DOHH2 (cell line): ENCODE results near the gene CA6.
"Not testable (repeated sequence)": the region's sequence is repeated elsewhere in the genome, so short reads cannot be mapped to it uniquely, and the experiment has no call there.

Experiments
- H3F3A ChIP-seq: fragments of 200-600 bp; sonication (generic), shearing (Covaris generic); 2 replicates; pipeline ENCODE4 v1.6.0; 2016; ENCODE audit warnings: antibody characterized with exemption, mild to moderate bottlenecking; ENCODE audit not compliant: control insufficient read depth, insufficient read depth
- H3K27ac ChIP-seq: fragments of 200-600 bp; sonication (generic); 2 replicates; pipeline ENCODE4 v1.5.1; 2014; ENCODE audit warnings: low read depth, mild to moderate bottlenecking, low read length, moderate library complexity
- H3K27me3 ChIP-seq: fragments of 200-600 bp; sonication (generic); 2 replicates; pipeline ENCODE4 v1.6.1; 2014; ENCODE audit warnings: mild to moderate bottlenecking, low read length, mixed read lengths; ENCODE audit not compliant: control insufficient read depth
- H3K36me3 ChIP-seq: fragments of 200-600 bp; sonication (generic); 2 replicates; pipeline ENCODE4 v1.6.1; 2014; ENCODE audit warnings: mild to moderate bottlenecking, low read length, moderate library complexity, mixed read lengths; ENCODE audit not compliant: control insufficient read depth
- H3K4me1 ChIP-seq: fragments of 200-600 bp; sonication (generic); 2 replicates; pipeline ENCODE4 v1.6.1; 2014; ENCODE audit warnings: mild to moderate bottlenecking, low read length, mixed read lengths; ENCODE audit not compliant: control insufficient read depth
- H3K4me2 ChIP-seq: fragments of 200-600 bp; sonication (generic); 2 replicates; pipeline ENCODE4 v1.6.0; 2014; ENCODE audit warnings: mild to moderate bottlenecking, low read length, moderate library complexity
- H3K4me3 ChIP-seq: fragments of 200-600 bp; sonication (generic); 2 replicates; pipeline ENCODE4 v1.5.1; 2014; ENCODE audit warnings: mild to moderate bottlenecking, low read length, mixed read lengths
- H3K79me2 ChIP-seq: fragments of 200-600 bp; sonication (generic); 2 replicates; pipeline ENCODE4 v1.6.1; 2014; ENCODE audit warnings: mild to moderate bottlenecking, low read length, mixed read lengths; ENCODE audit not compliant: control insufficient read depth
- H3K9me2 ChIP-seq: fragments of 200-600 bp; sonication (generic); replicated peaks from 2 replicates; pipeline ENCODE4 v1.6.1; 2014; ENCODE audit warnings: mild to moderate bottlenecking, low read length, mixed read lengths; ENCODE audit not compliant: control insufficient read depth
- H3K9me3 ChIP-seq: fragments of 200-600 bp; sonication (generic); 2 replicates; pipeline ENCODE4 v1.6.1; 2014; ENCODE audit warnings: antibody characterized with exemption, low read length, mixed read lengths; ENCODE audit not compliant: control insufficient read depth, insufficient read depth
- H4K20me1 ChIP-seq: fragments of 200-600 bp; sonication (generic); 2 replicates; pipeline ENCODE4 v1.6.0; 2014; ENCODE audit warnings: low read depth, mild to moderate bottlenecking, antibody characterized with exemption, low read length, moderate library complexity; ENCODE audit not compliant: control insufficient read depth, insufficient read depth
- CTCF ChIP-seq: fragments of 200-600 bp; sonication (generic); IDR thresholded peaks from one replicate; pipeline ENCODE4 v1.5.1; 2014; ENCODE audit warnings: antibody characterized with exemption, mild to moderate bottlenecking, low read depth, low read length; ENCODE audit not compliant: poor library complexity, severe bottlenecking
- EZH2phosphoT487 ChIP-seq: fragments of 200-600 bp; sonication (generic); IDR thresholded peaks from 2 replicates; pipeline ENCODE4 v1.6.1; 2017; ENCODE audit warnings: borderline replicate concordance, mild to moderate bottlenecking, antibody characterized with exemption, low read length, moderate library complexity, mixed read lengths

Gene CA6

GRCh38 chr1:8914466-8914865 is 31.2 kb upstream of the CA6 start:
- Histone ChIP-seq H3F3A (peaks cover 4% of the 10 kb centered on the region), H3K79me2 (no peaks in the 10 kb centered on the region), H3K36me3 (no peaks in the 10 kb centered on the region), H3K9me2 (no peaks in the 10 kb centered on the region), H3K27me3 (no peaks in the 10 kb centered on the region), H3K27ac (peak overlapping the region; percentile 50), H3K4me2 (peak overlapping the region; percentile 46), H3K4me3 (peak overlapping the region; percentile 6; the same call in 1 of the 2 replicates), H3K9me3 (no peaks in the 10 kb centered on the region), H3K4me1 (peaks cover 66% of the 10 kb centered on the region), H4K20me1 (no peaks in the 10 kb centered on the region)
- no peak for TF ChIP-seq CTCF
- TF ChIP-seq EZH2phosphoT487, result no peak

- H3K4me2 ChIP-seq, result peak overlapping the region; percentile 46
- H3K9me2 ChIP-seq, result no peaks in the 10 kb centered on the region
- no peaks in the 10 kb centered on the region for H4K20me1 ChIP-seq
- H3K79me2 ChIP-seq, result no peaks in the 10 kb centered on the region
- H3K9me3 ChIP-seq, result no peaks in the 10 kb centered on the region
- H3K36me3 ChIP-seq, result no peaks in the 10 kb centered on the region
- H3K27ac ChIP-seq, result peak overlapping the region; percentile 50
- peaks cover 4% of the 10 kb centered on the region for H3F3A ChIP-seq
- H3K4me3 ChIP-seq, result peak overlapping the region; percentile 6; the same call in 1 of the 2 replicates
- TF ChIP-seq EZH2phosphoT487 (no peak), CTCF (no peak)
- no peaks in the 10 kb centered on the region for H3K27me3 ChIP-seq
- H3K4me1 ChIP-seq, result peaks cover 68% of the 10 kb centered on the region
Measured at GRCh38 chr1:8915446-8915845, 30.2 kb upstream of the CA6 start.

- H3K79me2 ChIP-seq, H4K20me1 ChIP-seq, H3F3A ChIP-seq, H3K4me2 ChIP-seq, H3K36me3 ChIP-seq, H3K4me3 ChIP-seq, H3K27ac ChIP-seq, H3K9me2 ChIP-seq, H3K9me3 ChIP-seq, H3K27me3 ChIP-seq: not testable (repeated sequence)
- H3K4me1 ChIP-seq, result peaks cover 63% of the 10 kb centered on the region
Measured at GRCh38 chr1:8917536-8917935, 28.1 kb upstream of the CA6 start.

GRCh38 chr1:8922962-8923361 is 22.7 kb upstream of the CA6 start:
- Histone ChIP-seq H3K4me1 (peaks cover 66% of the 10 kb centered on the region), H3K27me3 (no peaks in the 10 kb centered on the region), H4K20me1 (no peaks in the 10 kb centered on the region), H3K36me3 (no peaks in the 10 kb centered on the region), H3K4me3 (no peak overlapping the region), H3K27ac (no peak overlapping the region), H3K4me2 (no peak overlapping the region), H3K9me2 (no peaks in the 10 kb centered on the region), H3K9me3 (no peaks in the 10 kb centered on the region), H3K79me2 (no peaks in the 10 kb centered on the region), H3F3A (peaks cover 12% of the 10 kb centered on the region; the same call in 1 of the 2 replicates)
- TF ChIP-seq EZH2phosphoT487 (no peak), CTCF (no peak)
